ENCODE measurements around the gene SEM1. TPM values are rescaled to one million over a fixed set of nuclear protein-coding genes. Genes with fewer than 3 reads are reported as not detected.
"Not testable (repeated sequence)": the region's sequence is repeated elsewhere in the genome, so short reads cannot be mapped to it uniquely, and the experiment has no call there.

Gene SEM1
- total and polyA plus RNA-seq, 2 experiments from 2014 or later = 24.0 to 215 TPM

- Histone ChIP-seq H3K36me3 (no peaks in the 10 kb centered on the region), H3K9me3 (ENCODE audit: low read depth) (no peaks in the 10 kb centered on the region), H3K4me3 (no peak overlapping the region), H3K27me3 (no peaks in the 10 kb centered on the region), H3K27ac (no peak overlapping the region), H3K4me1 (ENCODE audit: low read depth) (no peaks in the 10 kb centered on the region)
- TF ChIP-seq CTCF (IDR thresholded peaks at IDR 0.05; ENCODE audit: low read depth, low read length) = no peak
- no peak for DNase-seq (ENCODE audit: low read depth in 1 of 2, low spot score in 1 of 2)
Observed at GRCh38 chr7:96700516-96700915, 9.1 kb downstream of the SEM1 start.

GRCh38 chr7:96699219-96699871, 10.3 kb downstream of the SEM1 start:
- Histone ChIP-seq H3K4me3 (no peak overlapping the region), H3K27me3 (no peaks in the 10 kb centered on the region), H3K36me3 (peaks cover 6% of the 10 kb centered on the region), H3K27ac (no peak overlapping the region), H3K4me1 (ENCODE audit: low read depth) (no peaks in the 10 kb centered on the region), H3K9me3 (ENCODE audit: low read depth) (no peaks in the 10 kb centered on the region)
- no peak for DNase-seq (ENCODE audit: low read depth in 1 of 2, low spot score in 1 of 2)
- no peak for TF ChIP-seq CTCF (IDR thresholded peaks at IDR 0.05; ENCODE audit: low read depth, low read length)

GRCh38 chr7:96698449-96698848, 11.2 kb downstream of the SEM1 start:
- not testable (repeated sequence) for DNase-seq (ENCODE audit: low read depth in 1 of 2, low spot score in 1 of 2); H3K9me3 ChIP-seq (ENCODE audit: low read depth); H3K4me1 ChIP-seq (ENCODE audit: low read depth); H3K27me3 ChIP-seq; H3K27ac ChIP-seq; H3K4me3 ChIP-seq
- H3K36me3 ChIP-seq = peaks cover 11% of the 10 kb centered on the region

GRCh38 chr7:96697822-96698221, 11.8 kb downstream of the SEM1 start:
- no peak for DNase-seq (ENCODE audit: low read depth in 1 of 2, low spot score in 1 of 2)
- no peak for TF ChIP-seq CTCF (IDR thresholded peaks at IDR 0.05; ENCODE audit: low read depth, low read length)
- H3K27ac ChIP-seq = no peak overlapping the region
- H3K36me3 ChIP-seq = peaks cover 11% of the 10 kb centered on the region
- no peaks in the 10 kb centered on the region for H3K4me1 ChIP-seq (ENCODE audit: low read depth)
- H3K27me3 ChIP-seq = no peaks in the 10 kb centered on the region
- no peak overlapping the region for H3K4me3 ChIP-seq
- H3K9me3 ChIP-seq (ENCODE audit: low read depth) = no peaks in the 10 kb centered on the region

GRCh38 chr7:96695581-96695980, 14.1 kb downstream of the SEM1 start:
- no peaks in the 10 kb centered on the region for H3K4me1 ChIP-seq (ENCODE audit: low read depth)
- H3K27ac ChIP-seq = no peak overlapping the region
- no peaks in the 10 kb centered on the region for H3K9me3 ChIP-seq (ENCODE audit: low read depth)
- H3K36me3 ChIP-seq = peaks cover 11% of the 10 kb centered on the region
- H3K27me3 ChIP-seq = no peaks in the 10 kb centered on the region
- no peak overlapping the region for H3K4me3 ChIP-seq
- DNase-seq (ENCODE audit: low read depth in 1 of 2, low spot score in 1 of 2) = no peak
- TF ChIP-seq CTCF (IDR thresholded peaks at IDR 0.05; ENCODE audit: low read depth, low read length) = no peak

- Histone ChIP-seq H3K4me3 (no peak overlapping the region), H3K27me3 (no peaks in the 10 kb centered on the region), H3K9me3 (ENCODE audit: low read depth) (no peaks in the 10 kb centered on the region), H3K36me3 (peaks cover 13% of the 10 kb centered on the region), H3K27ac (no peak overlapping the region), H3K4me1 (ENCODE audit: low read depth) (no peaks in the 10 kb centered on the region)
- no peak for TF ChIP-seq CTCF (IDR thresholded peaks at IDR 0.05; ENCODE audit: low read depth, low read length)
- no peak for DNase-seq (ENCODE audit: low read depth in 1 of 2, low spot score in 1 of 2)
Observed at GRCh38 chr7:96694082-96694481, 15.6 kb downstream of the SEM1 start.

Data from cardiac muscle cell (in vitro differentiated cells and primary cell).